Right atrium auricular region (tissue), 2 donors: ENCODE results near the gene CD83. TPM values are rescaled to one million over a fixed set of nuclear protein-coding genes. Genes with fewer than 3 reads are reported as not detected.

ENCODE experiments used
- DNase-seq: peaks from one replicate; pipeline ENCODE4 v3.0.0-alpha.2; 2019; ENCODE audit warnings: low spot score
- H3K27ac ChIP-seq, 2 donors: fragments of 200-600 bp; sonication (generic); 1 replicate in 1 of 2; 2 replicates in 1 of 2; pipeline ENCODE4 v1.5.1; 2016 to 2019
- H3K27me3 ChIP-seq, 2 donors: fragments of 200-600 bp; sonication (generic); one replicate each; pipeline versions ENCODE4 v1.5.1 to v1.6.0; 2017 to 2019
- H3K36me3 ChIP-seq: fragments of 200-600 bp; sonication (generic); one replicate; pipeline ENCODE4 v1.5.1; 2016
- H3K4me1 ChIP-seq, 2 donors: fragments of 200-600 bp; sonication (generic); one replicate each; pipeline versions ENCODE4 v1.5.1 to v1.6.0; 2017 to 2019
- H3K4me3 ChIP-seq, 2 donors: fragments of 200-600 bp; sonication (generic); 1 replicate in 1 of 2; 2 replicates in 1 of 2; pipeline ENCODE4 v1.5.1; 2017 to 2019; ENCODE audit warnings: mild to moderate bottlenecking in 1 of 2, moderate library complexity in 1 of 2
- H3K9me3 ChIP-seq, 2 donors: fragments of 200-600 bp; sonication (generic); one replicate each; pipeline ENCODE4 v1.5.1; 2019
- CTCF ChIP-seq, 2 donors: fragments of 200-600 bp; sonication (generic); IDR thresholded peaks; one replicate each; pipeline ENCODE4 v1.5.1; 2019; ENCODE audit warnings: antibody characterized with exemption in 2 of 2
- total RNA-seq, 2 donors: library from RNA; depleted of rRNA; stranded (reverse); fragments of >200 nt; gene quantifications; one replicate each; pipeline ENCODE4 v1.1.0, GENCODE V29; 2016

The CD83 gene
- total RNA-seq, 2 donors from 2014 or later: 1.7 to 2.1 TPM

- no peak for DNase-seq
- no peak overlapping the region for H3K4me3 ChIP-seq
- H3K27ac ChIP-seq: no peak overlapping the region
- no peaks in the 10 kb centered on the region for H3K27me3 ChIP-seq
- H3K4me1 ChIP-seq: no peaks in the 10 kb centered on the region
- no peak for TF ChIP-seq CTCF (IDR thresholded peaks at IDR 0.05)
- H3K36me3 ChIP-seq: no peaks in the 10 kb centered on the region
- no peaks in the 10 kb centered on the region for H3K9me3 ChIP-seq
Observed at GRCh38 chr6:14151773-14152172, 34.2 kb downstream of the CD83 start.

GRCh38 chr6:14153228-14153627 lies 35.7 kb downstream of the CD83 start:
- Histone ChIP-seq H3K36me3 (no peaks in the 10 kb centered on the region), H3K9me3 (no peaks in the 10 kb centered on the region), H3K4me1 (no peaks in the 10 kb centered on the region), H3K27me3 (no peaks in the 10 kb centered on the region), H3K27ac (no peak overlapping the region), H3K4me3 (no peak overlapping the region)
- no peak for TF ChIP-seq CTCF (IDR thresholded peaks at IDR 0.05)
- DNase-seq: no peak

GRCh38 chr6:14159090-14159489 lies 41.5 kb downstream of the CD83 start:
- Histone ChIP-seq H3K27me3 (no peaks in the 10 kb centered on the region), H3K27ac (no peak overlapping the region), H3K4me1 (no peaks in the 10 kb centered on the region), H3K9me3 (no peaks in the 10 kb centered on the region), H3K4me3 (no peak overlapping the region), H3K36me3 (no peaks in the 10 kb centered on the region)
- no peak for TF ChIP-seq CTCF (IDR thresholded peaks at IDR 0.05)
- DNase-seq: no peak

- Histone ChIP-seq H3K27me3 (no peaks in the 10 kb centered on the region), H3K36me3 (no peaks in the 10 kb centered on the region), H3K9me3 (no peaks in the 10 kb centered on the region), H3K4me3 (no peak overlapping the region), H3K4me1 (no peaks in the 10 kb centered on the region), H3K27ac (no peak overlapping the region)
- no peak for DNase-seq
- TF ChIP-seq CTCF (IDR thresholded peaks at IDR 0.05): no peak
Observed at GRCh38 chr6:14162826-14163225, 45.3 kb downstream of the CD83 start.

- Histone ChIP-seq H3K27me3 (no peaks in the 10 kb centered on the region), H3K36me3 (no peaks in the 10 kb centered on the region), H3K4me1 (no peaks in the 10 kb centered on the region), H3K27ac (no peak overlapping the region), H3K4me3 (no peak overlapping the region), H3K9me3 (peaks cover 0 to 15% of the 10 kb centered on the region in 2 donors)
- TF ChIP-seq CTCF (IDR thresholded peaks at IDR 0.05): no peak
- no peak for DNase-seq
Observed at GRCh38 chr6:14165091-14165490, 47.5 kb downstream of the CD83 start.

GRCh38 chr6:14166839-14167238 lies 49.3 kb downstream of the CD83 start:
- Histone ChIP-seq H3K4me1 (no peaks in the 10 kb centered on the region), H3K4me3 (no peak overlapping the region), H3K36me3 (no peaks in the 10 kb centered on the region), H3K27me3 (no peaks in the 10 kb centered on the region), H3K9me3 (peaks cover 0 to 23% of the 10 kb centered on the region in 2 donors), H3K27ac (no peak overlapping the region)
- no peak for DNase-seq
- no peak for TF ChIP-seq CTCF (IDR thresholded peaks at IDR 0.05)
